Measurements from ENCODE around the gene PRR5.
A peak's percentile ranks its signal among the peaks of the same experiment; 100 is the strongest.
"Not testable (repeated sequence)": the region's sequence is repeated elsewhere in the genome, so short reads cannot be mapped to it uniquely, and the experiment has no call there.

The PRR5 gene

GRCh38 chr22:44736581-44737405 lies 34.8 kb downstream of the PRR5 start:
- no peak for DNase-seq

- no peak for DNase-seq
Observed at GRCh38 chr22:44737406-44738346, 35.7 kb downstream of the PRR5 start.

GRCh38 chr22:44738347-44738715 lies 36.3 kb downstream of the PRR5 start:
- DNase-seq = no peak

- no peak for DNase-seq
Observed at GRCh38 chr22:44739024-44739423, 37.0 kb downstream of the PRR5 start.

- not testable (repeated sequence) for DNase-seq
Observed at GRCh38 chr22:44739666-44740065, 37.7 kb downstream of the PRR5 start.

GRCh38 chr22:44740307-44740706 lies 38.3 kb downstream of the PRR5 start:
- DNase-seq = no peak

- no peak for DNase-seq
Observed at GRCh38 chr22:44741929-44742328, 39.9 kb downstream of the PRR5 start.

- DNase-seq = no peak
Observed at GRCh38 chr22:44743247-44743646, 41.2 kb downstream of the PRR5 start.

GRCh38 chr22:44743804-44744211 lies 41.8 kb downstream of the PRR5 start:
- no peak for DNase-seq

- no peak for DNase-seq
Observed at GRCh38 chr22:44745853-44746789, 44.1 kb downstream of the PRR5 start.

GRCh38 chr22:44747784-44748127 lies 45.8 kb downstream of the PRR5 start:
- DNase-seq = not testable (repeated sequence)

- no peak for DNase-seq
Observed at GRCh38 chr22:44748524-44748923, 46.5 kb downstream of the PRR5 start.

- no peak for DNase-seq
Observed at GRCh38 chr22:44750481-44750880, 48.5 kb downstream of the PRR5 start.

GRCh38 chr22:44752285-44753188 lies 50.5 kb downstream of the PRR5 start, which contains the start of gene ARHGAP8:
ARHGAP8 (plus strand) TSS chr22:44752575; CDS start chr22:44786528, 33,953 bp downstream.
- peak in 1 of 5 donors; percentile 25 for DNase-seq

GRCh38 chr22:44753189-44754042 lies 51.4 kb downstream of the PRR5 start:
- DNase-seq = no peak

- DNase-seq = no peak
Observed at GRCh38 chr22:44754998-44755397, 53.0 kb downstream of the PRR5 start.

- DNase-seq = no peak
Observed at GRCh38 chr22:44755417-44755816, 53.4 kb downstream of the PRR5 start.

GRCh38 chr22:44755956-44756361 lies 54.0 kb downstream of the PRR5 start:
- DNase-seq = no peak

GRCh38 chr22:44758344-44758973 lies 56.5 kb downstream of the PRR5 start:
- DNase-seq = no peak

- no peak for DNase-seq
Observed at GRCh38 chr22:44759001-44759400, 57.0 kb downstream of the PRR5 start.

Measured in T-helper 1 cell (primary cell).